Liver (tissue), 3 donors: ENCODE measurements around the gene ITGA2.

Source experiments
- ATF3 ChIP-seq: IDR thresholded peaks from 2 replicates; pipeline ENCODE4 v1.6.1; 2016; ENCODE audit warnings: antibody characterized with exemption
- EGR1 ChIP-seq, 2 donors: IDR thresholded peaks; 2 replicates each; pipeline ENCODE4 v1.6.1; 2016 to 2018; ENCODE audit warnings: antibody characterized with exemption in 2 of 2, low read depth in 2 of 2
- FOXA1 ChIP-seq: IDR thresholded peaks from 2 replicates; pipeline ENCODE4 v1.6.1; 2016; ENCODE audit warnings: antibody characterized with exemption
- GABPA ChIP-seq, 2 donors: IDR thresholded peaks in 1 of 2; conservative IDR thresholded peaks in 1 of 2; 2 replicates each; pipeline ENCODE4 v1.6.1; 2016; ENCODE audit warnings: antibody characterized with exemption in 2 of 2, mild to moderate bottlenecking in 1 of 2, moderate library complexity in 1 of 2
- JUND ChIP-seq, 2 donors: IDR thresholded peaks; 2 replicates each; pipeline ENCODE4 v1.6.1; 2016; ENCODE audit warnings: antibody characterized with exemption in 2 of 2
- NR2F2 ChIP-seq: IDR thresholded peaks from 2 replicates; pipeline ENCODE4 v1.6.1; 2016; ENCODE audit warnings: antibody characterized with exemption
- RAD21 ChIP-seq, 2 donors: IDR thresholded peaks; 2 replicates each; pipeline ENCODE4 v1.6.1; 2016; ENCODE audit warnings: antibody characterized with exemption in 2 of 2, mild to moderate bottlenecking in 2 of 2
- REST ChIP-seq: IDR thresholded peaks from 2 replicates; pipeline ENCODE4 v1.6.1; 2016; ENCODE audit warnings: antibody characterized with exemption, mild to moderate bottlenecking
- SP1 ChIP-seq: IDR thresholded peaks from 2 replicates; pipeline ENCODE4 v1.6.1; 2018; ENCODE audit warnings: antibody characterized with exemption, mild to moderate bottlenecking
- TAF1 ChIP-seq: conservative IDR thresholded peaks from 2 replicates; pipeline ENCODE4 v1.6.1; 2016; ENCODE audit warnings: antibody characterized with exemption, mild to moderate bottlenecking
- YY1 ChIP-seq: IDR thresholded peaks from 2 replicates; pipeline ENCODE4 v1.6.1; 2016; ENCODE audit warnings: antibody characterized with exemption, mild to moderate bottlenecking
- TF ChIP-seq, protein P1 (sequence below): fragments of 150-350 bp; IDR thresholded peaks from 2 replicates; pipeline ENCODE4 v1.5.1; 2017; ENCODE audit warnings: improper control_type of control experiment, low read depth, low read length; ENCODE audit not compliant: missing input control
- TF ChIP-seq, protein P2 (sequence below): IDR thresholded peaks from 2 replicates; pipeline ENCODE4 v1.6.1; 2016; ENCODE audit warnings: antibody characterized with exemption
- donor health status: healthy.
- donor health status: healthy.

DNA sequence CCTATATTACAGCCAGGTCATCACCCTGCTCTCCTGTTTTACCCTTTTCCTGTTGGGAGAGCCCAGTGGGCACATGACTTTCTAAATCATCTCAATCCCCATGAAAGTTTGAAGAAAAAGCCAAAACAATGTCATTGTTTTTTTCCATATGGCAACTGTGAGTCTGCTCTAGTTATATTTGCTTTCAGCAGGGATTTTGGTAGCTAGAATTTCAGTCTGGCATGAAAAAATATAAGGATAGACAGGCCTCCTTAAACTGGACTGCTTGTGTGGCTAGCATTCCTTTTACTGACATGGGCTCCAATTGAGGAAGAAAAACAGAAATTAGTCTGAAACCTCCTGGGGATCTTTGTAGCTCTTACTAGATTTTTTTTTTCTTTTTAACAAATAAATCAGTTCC is 94.8 kb downstream of the ITGA2 start:
- TF ChIP-seq REST (no peak), RAD21 (IDR thresholded peaks at IDR 0.05) (no peak), TAF1 (no peak), ATF3 (no peak), SP1 (no peak), YY1 (no peak), EGR1 (IDR thresholded peaks at IDR 0.05; ENCODE audit: low read depth in 2 of 2) (no peak), FOXA1 (no peak), NR2F2 (no peak), GABPA (IDR thresholded peaks at IDR 0.05 in 1 of 2, conservative IDR thresholded peaks at IDR 0.05 in 1 of 2) (no peak), JUND (IDR thresholded peaks at IDR 0.05) (no peak)
- TF ChIP-seq, protein P1, sequence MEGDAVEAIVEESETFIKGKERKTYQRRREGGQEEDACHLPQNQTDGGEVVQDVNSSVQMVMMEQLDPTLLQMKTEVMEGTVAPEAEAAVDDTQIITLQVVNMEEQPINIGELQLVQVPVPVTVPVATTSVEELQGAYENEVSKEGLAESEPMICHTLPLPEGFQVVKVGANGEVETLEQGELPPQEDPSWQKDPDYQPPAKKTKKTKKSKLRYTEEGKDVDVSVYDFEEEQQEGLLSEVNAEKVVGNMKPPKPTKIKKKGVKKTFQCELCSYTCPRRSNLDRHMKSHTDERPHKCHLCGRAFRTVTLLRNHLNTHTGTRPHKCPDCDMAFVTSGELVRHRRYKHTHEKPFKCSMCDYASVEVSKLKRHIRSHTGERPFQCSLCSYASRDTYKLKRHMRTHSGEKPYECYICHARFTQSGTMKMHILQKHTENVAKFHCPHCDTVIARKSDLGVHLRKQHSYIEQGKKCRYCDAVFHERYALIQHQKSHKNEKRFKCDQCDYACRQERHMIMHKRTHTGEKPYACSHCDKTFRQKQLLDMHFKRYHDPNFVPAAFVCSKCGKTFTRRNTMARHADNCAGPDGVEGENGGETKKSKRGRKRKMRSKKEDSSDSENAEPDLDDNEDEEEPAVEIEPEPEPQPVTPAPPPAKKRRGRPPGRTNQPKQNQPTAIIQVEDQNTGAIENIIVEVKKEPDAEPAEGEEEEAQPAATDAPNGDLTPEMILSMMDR = no peak
- TF ChIP-seq, protein P2, sequence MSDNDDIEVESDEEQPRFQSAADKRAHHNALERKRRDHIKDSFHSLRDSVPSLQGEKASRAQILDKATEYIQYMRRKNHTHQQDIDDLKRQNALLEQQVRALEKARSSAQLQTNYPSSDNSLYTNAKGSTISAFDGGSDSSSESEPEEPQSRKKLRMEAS = no peak
